HG03159 (cell line): ENCODE measurements around the gene FILIP1L.

Source experiments
- ATAC-seq: cut with Tn5 transposase; IDR thresholded peaks from one replicate; pipeline ENCODE4 v1.9.1; 2021; ENCODE audit warnings: mild to moderate bottlenecking, moderate library complexity; ENCODE audit not compliant: unreplicated experiment

FILIP1L gene

DNA sequence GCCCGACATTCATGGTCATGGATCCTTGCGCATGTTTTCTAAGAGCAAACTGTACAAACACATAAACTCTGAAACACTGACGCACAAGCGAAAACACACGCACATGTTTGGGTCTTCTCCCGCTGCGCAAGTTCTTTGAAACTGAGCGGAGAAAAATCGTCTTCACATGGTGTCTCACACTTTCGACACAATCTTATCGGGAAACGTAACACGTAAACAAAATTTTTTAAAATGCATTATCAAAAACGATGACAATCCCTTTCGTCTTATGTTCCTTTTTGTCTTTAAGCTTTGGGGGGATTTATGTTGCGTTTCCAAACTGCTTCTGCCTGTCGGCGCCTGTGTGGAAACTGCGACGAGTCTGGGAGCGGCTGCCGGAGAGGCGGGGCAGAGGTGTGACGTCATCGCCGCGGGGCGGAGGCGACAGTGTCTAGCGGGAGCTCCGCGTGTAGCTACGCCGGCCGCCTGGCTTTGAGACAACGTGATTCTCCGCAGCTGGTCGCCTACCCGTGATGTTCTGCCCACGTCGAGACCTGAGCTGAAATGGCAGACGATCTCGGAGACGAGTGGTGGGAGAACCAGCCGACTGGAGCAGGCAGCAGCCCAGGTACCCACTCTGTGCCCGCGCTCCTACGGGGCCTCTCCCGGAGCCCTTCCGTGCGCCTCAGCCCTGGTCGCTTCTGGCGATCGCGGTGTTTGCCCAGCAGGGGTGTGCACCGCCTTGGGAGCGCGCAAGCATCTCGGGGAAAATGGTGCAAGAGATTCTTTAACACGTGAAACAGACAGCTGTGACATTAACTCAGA lies 296.7 kb downstream of the FILIP1L start, which contains the start of gene CMSS1:
Gene CMSS1 (plus strand): TSS at position 426 of the 804 bp plus-strand sequence.
- ATAC-seq: peak; percentile 98

DNA sequence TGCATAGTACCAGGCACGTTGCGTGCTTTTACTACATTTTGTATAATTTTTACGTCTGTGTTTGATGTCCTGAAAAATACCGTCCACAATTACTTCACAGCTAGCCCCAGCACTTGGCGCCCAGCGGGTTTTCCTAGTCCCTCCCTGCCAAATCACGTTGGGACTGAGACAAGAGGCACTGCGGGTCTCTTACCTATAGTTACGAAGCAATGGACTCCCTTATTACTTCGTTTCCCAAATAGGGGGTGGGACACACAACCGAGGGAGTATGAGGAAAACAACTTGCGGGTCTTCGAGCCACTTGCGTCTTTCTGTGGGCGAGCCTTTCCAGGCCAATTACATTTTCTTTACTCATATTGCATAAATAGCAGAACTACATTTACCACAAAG lies 297.3 kb downstream of the FILIP1L start:
- ATAC-seq: no peak

DNA sequence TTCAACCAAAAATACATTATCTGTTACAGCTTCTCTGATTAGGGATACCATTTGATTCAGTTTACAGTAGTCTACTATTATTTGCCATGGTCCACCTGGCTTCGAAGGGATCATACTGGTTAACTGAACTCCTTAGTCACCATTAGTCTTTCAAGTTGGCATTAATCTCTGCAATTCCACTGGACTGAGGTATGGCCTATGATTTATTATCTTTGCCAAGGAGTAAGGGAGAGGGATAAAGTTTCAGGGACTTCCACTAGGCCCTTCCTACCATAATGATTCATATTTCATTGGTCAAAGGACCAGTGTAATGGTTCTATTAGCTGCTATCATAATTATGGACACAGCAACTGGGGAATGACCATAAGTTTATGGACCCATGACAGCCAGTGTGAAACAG lies 303.9 kb downstream of the FILIP1L start:
- ATAC-seq: no peak

- ATAC-seq: no peak
These were observed 304.7 kb downstream of the FILIP1L start for GRCh38 chr3:99809565-99809964.

DNA sequence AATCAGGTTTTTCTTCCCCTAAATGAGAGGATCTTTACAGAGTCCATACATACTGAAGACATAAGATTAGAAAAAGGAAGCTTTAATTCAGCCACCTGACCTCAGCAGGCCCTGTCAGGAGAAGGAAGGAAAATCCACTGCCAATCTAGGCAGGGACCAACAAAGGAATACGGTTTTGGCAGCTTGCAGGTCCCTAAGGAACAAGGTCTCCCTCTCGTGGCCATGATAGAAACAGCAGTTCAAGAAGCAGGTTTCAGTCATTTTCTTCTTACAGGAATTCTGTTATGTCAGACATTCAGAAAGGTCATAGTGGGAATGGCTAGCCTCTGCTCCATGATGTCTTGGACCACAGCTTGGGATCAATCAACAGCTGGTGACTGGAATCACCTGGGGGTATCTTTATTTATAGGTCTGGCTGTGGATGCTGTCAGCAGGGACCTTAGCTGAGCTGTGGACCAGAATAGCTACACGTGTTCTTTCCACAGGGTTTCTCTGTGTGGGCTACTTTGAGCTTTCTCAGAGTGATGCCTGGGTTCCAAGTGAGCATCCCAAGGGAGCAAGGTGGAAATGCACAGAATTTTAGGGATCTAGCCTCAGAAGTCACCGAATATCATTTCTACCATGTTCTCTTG lies 306.0 kb downstream of the FILIP1L start:
- ATAC-seq: no peak

- ATAC-seq: no peak
These were observed 309.1 kb downstream of the FILIP1L start for GRCh38 chr3:99805160-99805559.

GRCh38 chr3:99803297-99803696 lies 311.0 kb downstream of the FILIP1L start:
- no peak for ATAC-seq

GRCh38 chr3:99799422-99799821 lies 314.9 kb downstream of the FILIP1L start:
- no peak for ATAC-seq

DNA sequence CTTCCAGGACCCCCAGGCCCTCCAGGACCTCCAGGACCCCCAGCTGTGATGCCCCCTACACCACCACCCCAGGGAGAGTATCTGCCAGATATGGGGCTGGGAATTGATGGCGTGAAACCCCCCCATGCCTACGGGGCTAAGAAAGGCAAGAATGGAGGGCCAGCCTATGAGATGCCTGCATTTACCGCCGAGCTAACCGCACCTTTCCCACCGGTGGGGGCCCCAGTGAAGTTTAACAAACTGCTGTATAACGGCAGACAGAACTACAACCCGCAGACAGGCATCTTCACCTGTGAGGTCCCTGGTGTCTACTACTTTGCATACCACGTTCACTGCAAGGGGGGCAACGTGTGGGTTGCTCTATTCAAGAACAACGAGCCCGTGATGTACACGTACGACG lies 318.7 kb downstream of the FILIP1L start:
- no peak for ATAC-seq

GRCh38 chr3:99794485-99794884 lies 319.8 kb downstream of the FILIP1L start:
- ATAC-seq: no peak

GRCh38 chr3:99789011-99789721 lies 325.1 kb downstream of the FILIP1L start:
- ATAC-seq: peak; percentile 96
